ENCODE measurements around the gene MAGI2.

GRCh38 chr7:79185605-79186004, 267.9 kb downstream of the MAGI2 start:
- TF ChIP-seq CTCF (IDR thresholded peaks at IDR 0.05) (no peak), POLR2A (IDR thresholded peaks at IDR 0.05) (no peak)
